SJCRH30 (cell line): Measurements from ENCODE around the gene TRIM67. TPM values are rescaled to one million over a fixed set of nuclear protein-coding genes. Genes with fewer than 3 reads are reported as not detected.
"Not testable (repeated sequence)": the region's sequence is repeated elsewhere in the genome, so short reads cannot be mapped to it uniquely, and the experiment has no call there.

Experiments used
- DNase-seq, 2 experiments: peaks; one replicate each; pipeline ENCODE4 v3.0.0-alpha.2; 2015 to 2020
- H3K27ac ChIP-seq: fragments of 250-450 bp; sonication (Bioruptor Pico); 2 replicates; pipeline ENCODE4 v1.5.1; 2020; ENCODE audit warnings: mild to moderate bottlenecking, moderate library complexity
- H3K27me3 ChIP-seq: fragments of 250-450 bp; sonication (Bioruptor Pico); 2 replicates; pipeline ENCODE4 v1.5.1; 2020; ENCODE audit warnings: mild to moderate bottlenecking, moderate library complexity
- H3K36me3 ChIP-seq: fragments of 250-450 bp; sonication (Bioruptor Pico); 2 replicates; pipeline ENCODE4 v1.5.1; 2020; ENCODE audit warnings: mild to moderate bottlenecking, moderate library complexity
- H3K4me1 ChIP-seq: fragments of 250-450 bp; sonication (Bioruptor Pico); 2 replicates; pipeline ENCODE4 v1.5.1; 2020; ENCODE audit warnings: mild to moderate bottlenecking, moderate library complexity
- H3K4me3 ChIP-seq: fragments of 250-450 bp; sonication (Bioruptor Pico); 2 replicates; pipeline ENCODE4 v1.5.1; 2020; ENCODE audit warnings: mild to moderate bottlenecking, moderate library complexity
- H3K9me3 ChIP-seq: fragments of 250-450 bp; sonication (Bioruptor Pico); replicated peaks from 2 replicates; pipeline ENCODE4 v1.5.1; 2020; ENCODE audit warnings: mild to moderate bottlenecking, moderate library complexity
- total RNA-seq: library from RNA; depleted of rRNA; stranded (reverse); fragments of >200 nt; shearing (Covaris generic); gene quantifications from 2 replicates; pipeline ENCODE4 v1.2.3, GENCODE V29; 2014

TRIM67 gene
- total RNA-seq, 1 experiment from 2014 or later: not detected

DNA sequence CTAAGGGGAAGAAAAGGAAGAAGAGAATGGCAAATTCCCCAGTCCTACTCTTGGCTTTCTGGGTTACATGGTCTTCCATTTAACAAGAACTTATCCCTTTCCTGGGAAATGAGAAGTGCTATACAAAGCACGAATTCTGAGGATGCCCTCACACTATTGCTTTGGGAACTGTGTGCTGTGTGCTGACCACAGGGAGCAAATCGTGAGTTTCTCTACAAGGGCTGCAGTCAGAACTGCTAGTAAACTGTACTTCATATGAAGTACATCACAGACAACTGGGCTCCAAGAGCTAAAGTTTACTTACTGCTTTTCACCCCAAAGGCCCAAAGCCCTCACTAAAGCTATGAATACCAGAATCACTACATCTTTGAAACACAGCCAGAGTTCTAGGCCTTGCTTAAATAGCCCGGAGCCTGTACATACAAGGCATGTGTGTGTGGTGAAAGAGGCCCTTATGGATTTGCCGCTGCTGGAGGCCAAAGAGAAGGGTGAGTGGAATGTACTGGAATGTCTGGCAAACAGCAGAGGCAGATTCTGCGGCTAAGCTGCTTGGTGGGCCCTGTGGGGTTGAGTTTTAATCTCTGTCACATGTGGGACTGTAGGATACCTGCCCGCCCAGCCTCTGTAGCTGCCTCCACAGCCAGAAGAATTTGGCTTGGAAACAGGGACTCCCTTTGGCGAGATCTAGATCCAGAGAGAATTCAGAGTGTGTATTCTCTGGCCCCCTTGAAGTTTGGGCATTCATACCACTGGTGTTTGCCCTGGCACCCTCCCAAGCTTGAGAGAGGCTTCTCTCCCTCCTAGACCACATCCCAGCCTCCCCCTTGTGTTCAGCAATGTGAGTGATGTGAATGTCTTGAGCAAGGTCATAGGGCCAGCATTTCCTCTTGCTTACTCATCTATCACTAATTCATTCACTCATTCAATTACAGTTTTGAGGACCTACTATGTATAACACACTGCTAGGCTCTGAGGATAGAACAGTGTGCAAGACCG is 21.9 kb upstream of the TRIM67 start:
- Histone ChIP-seq H3K4me3 (no peak overlapping the region), H3K9me3 (peaks cover 3% of the 10 kb centered on the region; the same call in 1 of the 2 replicates), H3K4me1 (peaks cover 23% of the 10 kb centered on the region), H3K36me3 (no peaks in the 10 kb centered on the region), H3K27ac (peak overlapping the region; percentile 62), H3K27me3 (no peaks in the 10 kb centered on the region)
- DNase-seq: peak; percentile 65 to 77

DNA sequence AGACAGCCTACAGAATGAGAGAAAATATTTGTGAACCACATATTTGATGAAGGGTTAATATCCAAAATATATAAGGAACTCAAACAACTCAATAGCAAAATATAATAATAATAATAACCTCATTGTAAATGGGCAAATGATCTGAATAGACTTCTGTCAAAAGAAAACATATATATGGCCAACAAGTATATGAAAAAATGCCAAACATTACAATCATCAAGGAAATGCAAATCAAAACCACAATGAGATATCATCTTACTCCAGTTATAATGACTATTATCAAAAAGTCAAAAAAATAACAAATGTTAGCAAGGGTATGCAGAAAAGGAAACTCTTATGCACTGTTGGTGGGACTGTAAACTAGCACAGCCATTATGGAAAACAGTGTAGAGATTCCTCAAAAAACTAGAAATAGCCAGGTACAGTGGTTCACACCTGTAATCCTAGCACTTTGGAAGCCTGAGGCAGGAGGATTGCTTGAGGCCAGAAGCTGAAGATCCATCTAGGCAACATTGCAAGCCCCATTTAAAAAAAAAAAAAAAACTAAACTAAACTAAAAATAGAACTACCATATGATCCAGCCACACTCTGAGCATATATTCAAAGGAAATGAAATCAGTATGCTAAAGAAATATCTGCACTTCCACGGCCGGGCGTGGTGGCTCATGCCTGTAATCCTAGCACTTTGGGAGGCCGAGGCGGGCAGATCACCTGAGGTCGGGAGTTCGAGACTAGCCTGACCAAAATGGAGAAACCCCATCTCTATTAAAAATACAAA is 17.3 kb upstream of the TRIM67 start:
- Histone ChIP-seq H3K36me3 (no peaks in the 10 kb centered on the region), H3K9me3 (no peaks in the 10 kb centered on the region; the same call in 1 of the 2 replicates), H3K4me1 (peaks cover 15% of the 10 kb centered on the region), H3K4me3 (no peak overlapping the region), H3K27ac (no peak overlapping the region), H3K27me3 (no peaks in the 10 kb centered on the region)
- DNase-seq: no peak

DNA sequence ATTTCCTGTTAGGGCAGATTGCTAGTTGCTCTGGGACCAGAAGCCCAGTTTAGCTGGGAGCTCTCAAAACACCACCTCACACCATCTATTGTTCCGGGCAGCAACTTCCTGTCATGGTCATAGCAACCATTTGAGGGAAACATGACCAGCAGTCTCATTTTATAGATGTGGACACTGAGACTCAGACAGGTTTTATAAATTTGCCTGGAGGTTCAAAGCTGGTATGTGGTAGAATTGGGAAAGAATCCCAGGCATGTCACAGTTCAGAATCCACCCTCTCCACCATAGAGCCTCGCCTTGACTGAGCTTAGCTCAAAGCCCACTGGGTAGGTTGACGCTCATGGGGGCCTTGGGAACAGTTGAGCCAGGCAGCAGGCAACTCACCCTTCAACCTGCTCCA is 14.0 kb upstream of the TRIM67 start:
- H3K4me3 ChIP-seq: no peak overlapping the region
- no peaks in the 10 kb centered on the region for H3K36me3 ChIP-seq
- no peaks in the 10 kb centered on the region for H3K27me3 ChIP-seq
- H3K27ac ChIP-seq: no peak overlapping the region
- no peaks in the 10 kb centered on the region for H3K4me1 ChIP-seq
- peaks cover 2% of the 10 kb centered on the region; the same call in 1 of the 2 replicates for H3K9me3 ChIP-seq
- no peak for DNase-seq

- no peak for DNase-seq
- Histone ChIP-seq H3K27me3 (0 out of 2 replicates have a peak, but pooled peaks cover 3% of the 10 kb centered on the region), H3K4me1 (no peaks in the 10 kb centered on the region), H3K9me3 (0 out of 2 replicates have a peak, but pooled peaks cover 2% of the 10 kb centered on the region), H3K36me3 (no peaks in the 10 kb centered on the region), H3K27ac (no peak overlapping the region), H3K4me3 (no peak overlapping the region)
These were observed 10.0 kb upstream of the TRIM67 start for GRCh38 chr1:231151811-231152210.

DNA sequence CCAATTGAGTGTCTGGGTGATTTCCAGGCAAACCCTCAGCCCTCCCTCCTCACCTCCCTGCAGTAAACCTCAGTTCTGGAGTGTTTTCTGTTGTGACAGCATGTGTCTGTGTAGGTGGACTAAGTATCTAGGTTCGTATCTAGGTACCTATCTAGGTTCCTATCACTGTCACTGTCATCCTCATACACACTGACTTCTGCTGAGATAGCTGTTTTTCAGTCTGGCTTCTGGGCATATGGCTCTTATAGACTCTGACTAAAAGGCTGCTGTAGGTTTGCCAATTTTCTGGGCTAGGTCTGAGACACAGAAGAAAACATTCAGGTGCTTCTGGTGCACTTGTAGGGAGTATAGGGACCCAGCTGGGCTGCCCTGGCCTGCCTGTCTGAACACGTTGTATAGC is 8.1 kb upstream of the TRIM67 start:
- H3K4me1 ChIP-seq: no peaks in the 10 kb centered on the region
- 0 out of 2 replicates have a peak, but pooled peaks cover 2% of the 10 kb centered on the region for H3K9me3 ChIP-seq
- no peak overlapping the region for H3K4me3 ChIP-seq
- H3K36me3 ChIP-seq: no peaks in the 10 kb centered on the region
- 0 out of 2 replicates have a peak, but pooled peaks cover 3% of the 10 kb centered on the region for H3K27me3 ChIP-seq
- H3K27ac ChIP-seq: no peak overlapping the region
- DNase-seq: no peak

DNA sequence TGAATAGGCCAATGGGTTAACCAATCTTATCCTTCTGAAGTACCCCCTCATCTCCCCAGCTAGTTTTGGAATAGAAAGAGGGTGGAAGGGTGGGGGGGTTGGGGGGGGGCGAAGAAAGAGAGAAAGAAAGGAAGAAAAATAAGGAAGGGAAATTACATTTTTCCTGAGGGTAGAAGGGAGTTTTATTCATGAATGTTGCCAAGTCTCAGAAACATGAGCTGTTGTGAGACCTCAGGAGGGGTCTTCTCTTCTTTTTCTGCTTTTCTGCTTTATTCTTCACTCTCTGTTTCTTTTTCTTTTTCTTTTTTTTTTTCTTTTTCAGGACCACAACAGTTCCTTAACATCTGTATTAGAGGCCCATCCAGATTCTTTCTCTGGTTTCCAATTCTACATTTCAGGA is 6.0 kb upstream of the TRIM67 start:
- Histone ChIP-seq H3K4me3 (no peak overlapping the region), H3K36me3 (no peaks in the 10 kb centered on the region), H3K4me1 (no peaks in the 10 kb centered on the region), H3K27me3 (0 out of 2 replicates have a peak, but pooled peaks cover 3% of the 10 kb centered on the region), H3K9me3 (0 out of 2 replicates have a peak, but pooled peaks cover 2% of the 10 kb centered on the region), H3K27ac (no peak overlapping the region)
- no peak for DNase-seq

DNA sequence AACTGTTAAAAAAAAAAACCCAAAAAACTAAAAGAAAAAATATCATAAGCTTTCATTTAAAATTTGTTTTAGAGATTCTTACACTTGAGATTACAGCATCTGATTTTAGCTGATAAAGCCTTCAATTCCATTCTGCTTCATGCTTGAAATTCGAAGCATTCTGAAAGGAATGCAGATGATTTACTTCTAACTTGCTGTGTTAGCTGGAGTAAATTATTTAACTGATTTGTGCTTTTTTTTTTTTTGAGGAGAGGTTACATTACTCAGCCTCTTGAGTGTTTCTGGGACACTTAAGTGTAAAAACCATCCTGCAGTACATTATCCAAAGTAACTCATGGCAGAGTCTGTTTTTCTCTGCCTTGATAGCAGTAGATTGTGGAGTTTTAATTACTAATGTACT is 4.5 kb upstream of the TRIM67 start:
- Histone ChIP-seq H3K4me3 (no peak overlapping the region), H3K36me3 (no peaks in the 10 kb centered on the region), H3K9me3 (0 out of 2 replicates have a peak, but pooled peaks cover 1% of the 10 kb centered on the region), H3K27me3 (0 out of 2 replicates have a peak, but pooled peaks cover 3% of the 10 kb centered on the region), H3K4me1 (no peaks in the 10 kb centered on the region), H3K27ac (no peak overlapping the region)
- no peak for DNase-seq

- not testable (repeated sequence) for H3K27me3 ChIP-seq, H3K4me1 ChIP-seq, H3K4me3 ChIP-seq, H3K27ac ChIP-seq, DNase-seq, H3K36me3 ChIP-seq, H3K9me3 ChIP-seq
These were observed 3.7 kb upstream of the TRIM67 start for GRCh38 chr1:231158141-231158540.

DNA sequence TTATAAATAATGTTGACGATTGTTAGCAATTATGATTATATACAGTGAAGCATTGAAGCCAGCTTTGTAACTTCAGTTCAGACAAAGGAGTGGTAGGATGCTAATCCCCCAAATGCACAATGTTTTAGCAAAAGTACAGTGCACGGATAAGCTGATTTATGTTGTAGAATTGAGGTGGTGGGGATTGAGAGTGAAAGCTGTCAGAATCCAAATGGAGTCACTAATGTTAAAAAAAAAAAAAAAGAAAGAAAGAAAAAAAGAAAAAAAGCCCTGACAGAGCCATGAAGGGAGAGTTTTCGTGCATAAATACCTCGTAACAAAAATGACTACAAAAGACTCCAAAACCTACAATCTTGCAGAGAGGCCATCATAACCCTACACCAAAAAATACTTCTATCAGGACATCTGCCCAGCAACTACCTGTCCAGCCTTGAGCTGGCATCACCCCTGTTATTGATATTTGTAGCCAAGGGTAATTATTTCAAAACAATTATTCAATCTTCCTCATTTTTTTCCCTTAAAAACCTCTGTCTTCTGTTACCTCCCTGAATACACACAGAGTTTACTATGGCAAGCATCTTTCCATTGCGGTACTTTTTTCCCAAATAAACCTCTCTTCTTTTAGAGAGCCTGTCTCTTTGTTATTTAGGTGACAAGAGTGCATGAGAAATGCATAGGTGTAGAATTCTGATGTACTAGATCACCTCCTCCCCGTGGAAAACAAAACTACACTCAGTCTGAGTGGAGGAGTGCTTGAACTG is 2.5 kb upstream of the TRIM67 start:
- H3K27me3 ChIP-seq: no peaks in the 10 kb centered on the region

GRCh38 chr1:231159963-231160761 is 1.7 kb upstream of the TRIM67 start:
- DNase-seq: no peak
- H3K27me3 ChIP-seq: no peaks in the 10 kb centered on the region

More for the DNA sequence above, 2.5 kb upstream of the TRIM67 start:
- no peak for DNase-seq
- no peaks in the 10 kb centered on the region for H3K36me3 ChIP-seq
- no peak overlapping the region for H3K27ac ChIP-seq
- H3K4me1 ChIP-seq: no peaks in the 10 kb centered on the region
- H3K4me3 ChIP-seq: no peak overlapping the region
- no peaks in the 10 kb centered on the region for H3K9me3 ChIP-seq

DNA sequence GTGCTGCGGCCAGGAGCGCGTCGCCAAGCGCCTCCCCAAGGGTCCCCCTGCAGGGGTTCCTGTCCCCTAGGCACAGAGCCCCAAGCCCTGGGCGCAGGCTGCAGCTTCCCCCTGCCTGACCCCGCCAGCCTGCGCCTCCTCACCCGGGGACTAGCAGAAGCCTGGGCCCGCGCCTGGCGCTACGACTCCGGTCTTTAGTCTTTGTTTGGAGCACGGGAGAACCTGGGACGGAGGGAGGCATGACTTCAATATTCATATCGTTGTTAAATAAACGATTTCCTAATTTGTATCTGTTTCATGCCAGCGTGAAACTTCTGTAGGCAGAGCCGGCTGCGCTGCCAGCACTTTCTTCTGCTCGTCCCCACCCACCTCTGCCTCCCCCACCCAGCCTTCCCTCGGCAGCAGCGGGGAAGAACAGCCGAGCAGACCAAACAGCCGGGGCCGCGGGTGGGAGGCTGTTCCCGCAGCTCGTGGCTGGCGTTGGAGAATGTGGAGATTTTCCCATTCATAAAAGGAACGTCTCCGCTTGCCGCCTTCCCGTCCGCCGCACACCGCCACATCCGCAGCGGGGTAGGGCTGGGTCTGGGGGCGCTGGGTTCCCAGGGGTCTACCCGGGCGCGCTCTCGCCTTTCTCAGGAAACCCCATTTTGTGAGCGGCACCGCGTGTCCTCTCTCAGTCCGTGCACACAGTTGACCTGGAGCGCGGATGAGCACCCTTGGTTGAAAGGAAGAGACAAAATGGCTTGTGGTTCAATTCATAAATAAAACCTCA is 777 bp upstream of the TRIM67 start:
- H3K27me3 ChIP-seq: no peaks in the 10 kb centered on the region

More at GRCh38 chr1:231159963-231160761, 1.7 kb upstream of the TRIM67 start:
- Histone ChIP-seq H3K4me1 (no peaks in the 10 kb centered on the region), H3K36me3 (no peaks in the 10 kb centered on the region), H3K4me3 (no peak overlapping the region), H3K27ac (no peak overlapping the region), H3K9me3 (no peaks in the 10 kb centered on the region)

GRCh38 chr1:231162297-231162969 is 575 bp downstream of the TRIM67 start:
- Histone ChIP-seq H3K27ac (no peak overlapping the region), H3K4me1 (no peaks in the 10 kb centered on the region), H3K4me3 (peak overlapping the region; percentile 50), H3K9me3 (no peaks in the 10 kb centered on the region), H3K36me3 (no peaks in the 10 kb centered on the region), H3K27me3 (no peaks in the 10 kb centered on the region)
- DNase-seq: peak in 1 of 2 experiments; percentile 71

More for the DNA sequence above, 777 bp upstream of the TRIM67 start:
- no peak for DNase-seq
- Histone ChIP-seq H3K4me1 (no peaks in the 10 kb centered on the region), H3K36me3 (no peaks in the 10 kb centered on the region), H3K4me3 (no peak overlapping the region), H3K27ac (no peak overlapping the region), H3K9me3 (no peaks in the 10 kb centered on the region)
